Fibroblast of skin of right biceps (primary cell): ENCODE measurements around the gene GOLGA8R.
"Not testable (repeated sequence)": the region's sequence is repeated elsewhere in the genome, so short reads cannot be mapped to it uniquely, and the experiment has no call there.

Experiments used
- DNase-seq: peaks from one replicate; pipeline ENCODE4 v3.0.0-alpha.2; 2013

GOLGA8R gene

GRCh38 chr15:30414160-30414559 lies at the start of gene GOLGA8R:
TSS of gene GOLGA8R (minus strand) at chr15:30414260. CDS start at chr15:30414162, 98 bp downstream.
- not testable (repeated sequence) for DNase-seq

GRCh38 chr15:30463849-30464248 lies 49.8 kb upstream of the GOLGA8R start:
- DNase-seq = not testable (repeated sequence)

GRCh38 chr15:30462176-30462575 lies 48.1 kb upstream of the GOLGA8R start:
- DNase-seq = not testable (repeated sequence)

- DNase-seq = not testable (repeated sequence)
These were observed 38.6 kb upstream of the GOLGA8R start for GRCh38 chr15:30452702-30453101.

- DNase-seq = not testable (repeated sequence)
These were observed 24.3 kb upstream of the GOLGA8R start for GRCh38 chr15:30438348-30438747.

- DNase-seq = not testable (repeated sequence)
These were observed 21.8 kb upstream of the GOLGA8R start for GRCh38 chr15:30435878-30436277.

GRCh38 chr15:30420723-30421122 lies 6.7 kb upstream of the GOLGA8R start:
- not testable (repeated sequence) for DNase-seq

- DNase-seq = not testable (repeated sequence)
These were observed 6.4 kb downstream of the GOLGA8R start for GRCh38 chr15:30407636-30408035.

- DNase-seq = not testable (repeated sequence)
These were observed 15.1 kb downstream of the GOLGA8R start for GRCh38 chr15:30398988-30399387.

- not testable (repeated sequence) for DNase-seq
These were observed 20.4 kb downstream of the GOLGA8R start for GRCh38 chr15:30393664-30393991.

GRCh38 chr15:30392766-30393663 lies 21.0 kb downstream of the GOLGA8R start, which contains the start of gene CHRFAM7A:
TSS of gene CHRFAM7A (minus strand) at chr15:30393540. CDS start at chr15:30383351, 10,189 bp downstream.
- not testable (repeated sequence) for DNase-seq

- not testable (repeated sequence) for DNase-seq
These were observed 27.7 kb downstream of the GOLGA8R start for GRCh38 chr15:30386318-30386887.

- DNase-seq = not testable (repeated sequence)
These were observed 37.0 kb downstream of the GOLGA8R start for GRCh38 chr15:30377082-30377413.

- not testable (repeated sequence) for DNase-seq
These were observed 37.5 kb downstream of the GOLGA8R start for GRCh38 chr15:30376375-30377081.

GRCh38 chr15:30375872-30376271 lies 38.2 kb downstream of the GOLGA8R start:
- peak; percentile 6 for DNase-seq

- not testable (repeated sequence) for DNase-seq
These were observed 39.2 kb downstream of the GOLGA8R start for GRCh38 chr15:30374862-30375261.

GRCh38 chr15:30368271-30368670 lies 45.8 kb downstream of the GOLGA8R start:
- DNase-seq = not testable (repeated sequence)

GRCh38 chr15:30367246-30367645 lies 46.8 kb downstream of the GOLGA8R start:
- DNase-seq = not testable (repeated sequence)

GRCh38 chr15:30361404-30361803 lies 52.7 kb downstream of the GOLGA8R start:
- DNase-seq = not testable (repeated sequence)

GRCh38 chr15:30360990-30361389 lies 53.1 kb downstream of the GOLGA8R start:
- DNase-seq = not testable (repeated sequence)

- not testable (repeated sequence) for DNase-seq
These were observed 59.0 kb downstream of the GOLGA8R start for GRCh38 chr15:30355043-30355442.
